Astrocyte (in vitro differentiated cells and primary cell): Measurements from ENCODE around the gene COX15. TPM values are rescaled to one million over a fixed set of nuclear protein-coding genes. Genes with fewer than 3 reads are reported as not detected.

Experiments used
- DNase-seq: peaks from one replicate; pipeline ENCODE4 v3.0.0-alpha.2; 2010; ENCODE audit warnings: low read depth
- FAIRE-seq: peaks from 2 replicates; lab custom pipeline; 2011; peaks lifted over from hg19 to GRCh38; lab: Jason Lieb, UNC
- H2AFZ ChIP-seq: 2 replicates; pipeline ENCODE4 v1.6.0; 2012; ENCODE audit warnings: low read depth, low read length, inconsistent platforms
- H3K27ac ChIP-seq: 2 replicates; pipeline ENCODE4 v1.5.1; 2011; ENCODE audit warnings: low read depth, low read length, inconsistent platforms
- H3K27me3 ChIP-seq: 2 replicates; pipeline ENCODE4 v1.6.0; 2011; ENCODE audit warnings: low read length, inconsistent platforms; ENCODE audit not compliant: insufficient read depth
- H3K36me3 ChIP-seq: 2 replicates; pipeline ENCODE4 v1.5.1; 2011; ENCODE audit warnings: low read length, inconsistent platforms; ENCODE audit not compliant: insufficient read depth
- H3K4me1 ChIP-seq: 2 replicates; pipeline ENCODE4 v1.5.1; 2011; ENCODE audit warnings: low read length, inconsistent platforms; ENCODE audit not compliant: insufficient read depth
- H3K4me2 ChIP-seq: 2 replicates; pipeline ENCODE4 v1.6.0; 2012; ENCODE audit warnings: low read length, inconsistent platforms
- H3K4me3 ChIP-seq: 2 replicates; pipeline ENCODE4 v1.5.1; 2011; ENCODE audit warnings: low read depth, mild to moderate bottlenecking, low read length, inconsistent platforms; ENCODE audit not compliant: insufficient read depth
- H3K79me2 ChIP-seq: 2 replicates; pipeline ENCODE4 v1.6.0; 2012; ENCODE audit warnings: mild to moderate bottlenecking, low read length, inconsistent platforms; ENCODE audit not compliant: insufficient read depth
- H3K9ac ChIP-seq: 2 replicates; pipeline ENCODE4 v1.6.0; 2012; ENCODE audit warnings: mild to moderate bottlenecking, low read length, inconsistent platforms
- H3K9me3 ChIP-seq: 2 replicates; pipeline ENCODE4 v1.5.1; 2012; ENCODE audit warnings: low read depth, mild to moderate bottlenecking, low read length, inconsistent platforms; ENCODE audit not compliant: insufficient read depth
- H4K20me1 ChIP-seq: 2 replicates; pipeline ENCODE4 v1.6.0; 2012; ENCODE audit warnings: low read length, inconsistent platforms; ENCODE audit not compliant: insufficient read depth
- H3K27ac Mint-ChIP-seq: one replicate; pipeline ENCODE4 v1.8.0; 2021; ENCODE audit warnings: mild to moderate bottlenecking, mixed read lengths; ENCODE audit not compliant: unreplicated experiment
- H3K27me3 Mint-ChIP-seq: one replicate; pipeline ENCODE4 v1.8.0; 2021; ENCODE audit warnings: low read depth, mixed read lengths; ENCODE audit not compliant: unreplicated experiment
- H3K36me3 Mint-ChIP-seq: one replicate; pipeline ENCODE4 v1.8.0; 2021; ENCODE audit warnings: low read depth, mixed read lengths; ENCODE audit not compliant: unreplicated experiment
- H3K4me1 Mint-ChIP-seq: one replicate; pipeline ENCODE4 v1.8.0; 2021; ENCODE audit warnings: low read depth, mixed read lengths; ENCODE audit not compliant: unreplicated experiment
- H3K4me3 Mint-ChIP-seq: one replicate; pipeline ENCODE4 v1.8.0; 2021; ENCODE audit warnings: mild to moderate bottlenecking, moderate library complexity, mixed read lengths; ENCODE audit not compliant: unreplicated experiment
- H3K9me3 Mint-ChIP-seq: one replicate; pipeline ENCODE4 v1.8.0; 2021; ENCODE audit warnings: mild to moderate bottlenecking, mixed read lengths; ENCODE audit not compliant: unreplicated experiment
- CTCF ChIP-seq: IDR thresholded peaks from 2 replicates; pipeline ENCODE4 v1.5.1; 2011; ENCODE audit warnings: low read depth, mild to moderate bottlenecking, inconsistent platforms, low read length, moderate library complexity; ENCODE audit not compliant: insufficient read depth
- EZH2 ChIP-seq: IDR thresholded peaks from 2 replicates; pipeline ENCODE4 v1.6.1; 2012; ENCODE audit warnings: mild to moderate bottlenecking, low read length, inconsistent platforms; ENCODE audit not compliant: insufficient read depth
- total RNA-seq: library from RNA; stranded (reverse); gene quantifications from 2 replicates; pipeline ENCODE4 v1.2.1, GENCODE V29; 2021

The COX15 gene
- total RNA-seq, 1 donor from 2014 or later, result 33.4 TPM

- no peak overlapping the region for H3K4me3 Mint-ChIP-seq
- Histone ChIP-seq H3K27me3 (no peaks in the 10 kb centered on the region), H4K20me1 (no peaks in the 10 kb centered on the region), H3K4me1 (peaks cover 8% of the 10 kb centered on the region), H3K4me3 (no peak overlapping the region), H2AFZ (no peak overlapping the region), H3K36me3 (peaks cover 72% of the 10 kb centered on the region), H3K9ac (no peak overlapping the region), H3K79me2 (no peaks in the 10 kb centered on the region), H3K27ac (peak overlapping the region; percentile 90), H3K9me3 (no peaks in the 10 kb centered on the region), H3K4me2 (no peak overlapping the region)
- H3K9me3 Mint-ChIP-seq, result no peaks in the 10 kb centered on the region
- no peak for TF ChIP-seq CTCF
- TF ChIP-seq EZH2, result no peak
- H3K27me3 Mint-ChIP-seq, result no peaks in the 10 kb centered on the region
- H3K4me1 Mint-ChIP-seq, result peaks cover 11% of the 10 kb centered on the region
- peak; percentile 50 for DNase-seq
- peak overlapping the region; percentile 29 for H3K27ac Mint-ChIP-seq
- H3K36me3 Mint-ChIP-seq, result peaks cover 22% of the 10 kb centered on the region
- no peak for FAIRE-seq
These were observed 36.2 kb downstream of the COX15 start for GRCh38 chr10:99695761-99696160.

GRCh38 chr10:99693933-99694583 is 37.9 kb downstream of the COX15 start:
- no peak overlapping the region for H2AFZ ChIP-seq
- H3K4me2 ChIP-seq, result peak overlapping the region; percentile 57
- DNase-seq, result peak; percentile 93

More at GRCh38 chr10:99693933-99694583, 37.9 kb downstream of the COX15 start:
- Histone ChIP-seq H3K4me1 (peaks cover 8% of the 10 kb centered on the region), H3K27ac (peak overlapping the region; percentile 90), H4K20me1 (no peaks in the 10 kb centered on the region), H3K9ac (peak overlapping the region; percentile 63), H3K27me3 (no peaks in the 10 kb centered on the region), H3K36me3 (peaks cover 63% of the 10 kb centered on the region), H3K79me2 (no peaks in the 10 kb centered on the region), H3K4me3 (no peak overlapping the region), H3K9me3 (no peaks in the 10 kb centered on the region)
- Mint-ChIP-seq H3K27ac (peak overlapping the region; percentile 80), H3K27me3 (no peaks in the 10 kb centered on the region), H3K4me3 (no peak overlapping the region), H3K36me3 (peaks cover 17% of the 10 kb centered on the region), H3K4me1 (peaks cover 11% of the 10 kb centered on the region), H3K9me3 (no peaks in the 10 kb centered on the region)
- no peak for TF ChIP-seq CTCF
- TF ChIP-seq EZH2, result no peak
- peak; percentile 84 for FAIRE-seq
